ENCODE data around the gene CACNA1C.

CACNA1C gene

DNA sequence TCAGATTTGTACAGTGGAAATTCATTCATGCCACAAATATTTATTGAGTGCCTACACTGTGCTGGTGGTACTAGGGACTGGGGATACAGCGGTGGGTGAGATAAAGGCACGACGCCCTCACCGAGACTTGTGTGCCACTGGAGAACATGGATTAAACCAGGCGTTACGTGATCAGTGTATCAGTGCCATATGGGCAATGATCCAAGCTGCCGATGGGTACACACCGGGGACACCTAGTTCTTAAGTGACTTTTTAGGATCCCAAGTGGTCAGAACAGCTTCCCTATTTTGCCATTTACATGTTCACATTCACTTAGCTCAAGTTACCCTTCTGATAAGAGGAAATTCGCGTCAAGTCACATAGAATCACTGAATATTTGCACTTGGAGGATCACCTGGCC lies 236.7 kb downstream of the CACNA1C start:
- TF ChIP-seq, protein P1, sequence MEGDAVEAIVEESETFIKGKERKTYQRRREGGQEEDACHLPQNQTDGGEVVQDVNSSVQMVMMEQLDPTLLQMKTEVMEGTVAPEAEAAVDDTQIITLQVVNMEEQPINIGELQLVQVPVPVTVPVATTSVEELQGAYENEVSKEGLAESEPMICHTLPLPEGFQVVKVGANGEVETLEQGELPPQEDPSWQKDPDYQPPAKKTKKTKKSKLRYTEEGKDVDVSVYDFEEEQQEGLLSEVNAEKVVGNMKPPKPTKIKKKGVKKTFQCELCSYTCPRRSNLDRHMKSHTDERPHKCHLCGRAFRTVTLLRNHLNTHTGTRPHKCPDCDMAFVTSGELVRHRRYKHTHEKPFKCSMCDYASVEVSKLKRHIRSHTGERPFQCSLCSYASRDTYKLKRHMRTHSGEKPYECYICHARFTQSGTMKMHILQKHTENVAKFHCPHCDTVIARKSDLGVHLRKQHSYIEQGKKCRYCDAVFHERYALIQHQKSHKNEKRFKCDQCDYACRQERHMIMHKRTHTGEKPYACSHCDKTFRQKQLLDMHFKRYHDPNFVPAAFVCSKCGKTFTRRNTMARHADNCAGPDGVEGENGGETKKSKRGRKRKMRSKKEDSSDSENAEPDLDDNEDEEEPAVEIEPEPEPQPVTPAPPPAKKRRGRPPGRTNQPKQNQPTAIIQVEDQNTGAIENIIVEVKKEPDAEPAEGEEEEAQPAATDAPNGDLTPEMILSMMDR (IDR thresholded peaks at IDR 0.05; ENCODE audit: insufficient read depth, low read depth, low read length, missing control alignments): no peak
- DNase-seq (ENCODE audit: low read depth): no peak
- no peak overlapping the region for H3K4me3 ChIP-seq (ENCODE audit: low read length)

DNA sequence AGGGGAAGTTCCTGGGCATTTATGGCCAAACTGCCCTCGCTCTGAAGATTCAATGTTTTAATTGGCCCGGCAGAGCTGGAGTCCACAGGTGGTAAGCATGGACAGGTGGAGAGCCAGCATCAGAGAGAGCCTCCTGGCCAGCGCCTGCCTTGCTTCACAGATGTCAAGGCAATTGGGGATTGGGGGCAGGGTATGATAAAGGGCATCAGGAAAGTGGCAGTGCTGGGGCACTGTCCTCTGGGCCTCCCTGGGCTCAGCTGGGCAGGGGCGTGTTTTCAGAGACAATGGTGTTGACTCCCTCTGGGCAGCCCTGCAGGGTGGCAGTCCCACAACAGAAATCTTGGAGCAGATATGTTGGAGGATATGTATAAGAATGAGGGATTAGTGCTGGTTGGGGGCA lies 237.3 kb downstream of the CACNA1C start:
- no peak for DNase-seq (ENCODE audit: low read depth)
- TF ChIP-seq, protein P1 (IDR thresholded peaks at IDR 0.05; ENCODE audit: insufficient read depth, low read depth, low read length, missing control alignments): no peak
- H3K4me3 ChIP-seq (ENCODE audit: low read length): no peak overlapping the region

DNA sequence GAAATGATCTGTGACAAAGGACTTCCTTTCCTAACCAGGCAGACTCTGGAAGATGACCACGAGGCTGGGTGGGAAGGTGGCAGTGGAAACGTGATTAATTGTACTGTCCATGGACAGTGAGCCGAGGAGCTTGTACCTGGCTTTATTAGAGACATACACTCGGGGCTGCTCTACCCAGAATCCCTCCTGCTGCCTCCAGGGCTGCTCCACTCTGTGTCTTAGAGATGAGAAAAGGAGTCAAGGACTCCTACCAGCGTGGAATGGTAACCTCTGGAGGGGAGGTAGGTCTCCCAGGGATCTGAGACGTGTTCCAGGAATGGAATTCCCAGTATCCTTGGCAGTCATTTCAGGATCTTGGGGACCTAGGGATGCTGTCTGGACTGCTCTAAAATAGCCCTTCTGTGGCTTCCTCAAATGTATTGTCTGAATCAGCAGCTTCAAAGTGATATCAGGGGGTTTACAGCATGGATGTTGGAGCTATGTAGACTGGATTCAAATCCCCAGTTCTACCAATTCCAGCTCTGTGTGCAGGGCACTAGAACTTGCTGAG lies 237.8 kb downstream of the CACNA1C start:
- TF ChIP-seq, protein P1 (IDR thresholded peaks at IDR 0.05; ENCODE audit: insufficient read depth, low read depth, low read length, missing control alignments): no peak
- DNase-seq (ENCODE audit: low read depth): no peak
- no peak overlapping the region for H3K4me3 ChIP-seq (ENCODE audit: low read length)

DNA sequence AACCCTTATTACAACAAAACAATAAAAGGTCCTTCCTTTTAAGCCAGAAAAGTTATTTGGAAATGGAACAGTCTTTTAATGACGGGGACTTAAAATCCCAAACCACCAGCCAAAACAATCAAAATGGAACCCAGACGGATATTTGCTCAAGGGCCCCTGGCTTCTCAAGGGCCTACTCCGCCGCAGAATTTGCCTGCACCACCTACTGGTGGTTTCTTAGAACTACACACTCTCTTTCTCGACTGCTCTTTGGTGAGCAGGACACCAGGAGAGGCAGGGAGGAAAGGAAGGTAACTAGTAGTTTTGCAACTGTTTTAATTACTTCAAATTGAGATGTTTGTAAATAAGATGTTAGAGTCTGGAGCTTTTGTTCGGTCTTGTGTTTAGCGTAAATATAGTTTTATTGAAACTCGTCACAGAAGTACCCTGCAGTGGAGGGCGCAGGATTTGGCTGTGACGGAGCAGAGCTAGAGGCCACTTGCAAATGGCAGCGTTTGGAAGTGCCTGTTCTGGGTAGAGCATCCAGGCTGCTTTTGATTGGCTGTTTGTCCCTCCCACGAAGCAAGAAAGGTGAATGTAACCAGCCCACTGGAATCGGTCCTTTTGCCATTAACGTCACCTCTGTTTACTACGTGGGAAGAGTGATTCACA lies 238.5 kb downstream of the CACNA1C start:
- peak; percentile 14 for DNase-seq (ENCODE audit: low read depth)
- H3K4me3 ChIP-seq (ENCODE audit: low read length): no peak overlapping the region

DNA sequence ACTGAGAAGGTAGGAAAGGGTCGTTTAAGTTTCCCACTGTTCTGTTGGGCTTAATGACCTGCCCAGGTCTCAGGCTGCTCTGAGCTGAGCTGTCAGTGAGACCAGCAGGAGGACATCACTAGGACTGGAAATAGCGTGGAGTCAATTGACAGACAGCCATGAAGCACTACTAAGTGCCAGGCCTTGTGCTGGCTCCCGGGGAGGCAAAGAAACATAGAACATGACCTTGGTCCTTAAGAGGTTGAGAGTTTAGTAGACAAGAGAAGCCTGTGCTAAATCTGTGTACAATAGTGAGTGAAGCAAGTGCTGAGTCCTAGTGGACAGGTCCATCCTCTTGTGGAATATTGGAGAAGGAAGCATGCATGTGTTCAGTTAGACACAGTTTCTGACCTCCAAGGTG lies 239.2 kb downstream of the CACNA1C start:
- no peak for DNase-seq (ENCODE audit: low read depth)
- TF ChIP-seq, protein P1 (IDR thresholded peaks at IDR 0.05; ENCODE audit: insufficient read depth, low read depth, low read length, missing control alignments): no peak
- H3K4me3 ChIP-seq (ENCODE audit: low read length): no peak overlapping the region

More for the DNA sequence above, 238.5 kb downstream of the CACNA1C start:
- TF ChIP-seq, protein P1 (IDR thresholded peaks at IDR 0.05; ENCODE audit: insufficient read depth, low read depth, low read length, missing control alignments): peak; percentile 61

DNA sequence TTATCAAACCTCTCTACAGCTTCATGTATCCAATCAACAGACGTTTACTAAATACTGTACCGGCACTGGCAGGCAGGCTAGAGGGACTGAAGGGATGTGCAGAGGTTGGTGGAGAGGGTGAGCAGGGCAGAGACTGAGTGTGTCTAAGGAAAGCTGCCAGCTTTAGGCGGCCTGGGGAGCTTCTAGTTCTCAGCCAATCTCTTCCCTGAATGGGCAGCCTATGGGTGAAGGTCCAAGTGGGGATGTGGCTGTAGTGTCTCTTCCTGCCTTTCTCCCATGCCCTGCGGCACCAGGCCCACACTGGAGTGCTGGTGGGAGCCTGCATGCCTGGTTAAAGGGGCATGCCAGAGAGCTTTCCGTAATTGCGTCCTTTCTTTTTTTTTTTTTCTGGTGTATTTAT lies 239.8 kb downstream of the CACNA1C start:
- no peak for DNase-seq (ENCODE audit: low read depth)
- TF ChIP-seq, protein P1 (IDR thresholded peaks at IDR 0.05; ENCODE audit: insufficient read depth, low read depth, low read length, missing control alignments): no peak
- no peak overlapping the region for H3K4me3 ChIP-seq (ENCODE audit: low read length)

Data from epithelial cell of esophagus (primary cell).